GM18526 (cell line): ENCODE measurements around the gene A3GALT2.

ENCODE experiments used
- POLR2A ChIP-seq: IDR thresholded peaks from 3 replicates; pipeline ENCODE4 v1.6.1; 2011; ENCODE audit not compliant: insufficient read length; ENCODE audit errors: extremely low read depth

The A3GALT2 gene

GRCh38 chr1:33343539-33343938, 22.6 kb upstream of the A3GALT2 start:
- TF ChIP-seq POLR2A, result no peak

- TF ChIP-seq POLR2A, result no peak
Measured at GRCh38 chr1:33342041-33342723, 21.3 kb upstream of the A3GALT2 start.

- TF ChIP-seq POLR2A, result no peak
Measured at GRCh38 chr1:33341190-33341589, 20.3 kb upstream of the A3GALT2 start.

- TF ChIP-seq POLR2A, result no peak
Measured at GRCh38 chr1:33339413-33339812, 18.5 kb upstream of the A3GALT2 start.

- TF ChIP-seq POLR2A, result no peak
Measured at GRCh38 chr1:33338440-33339211, 17.7 kb upstream of the A3GALT2 start.

- TF ChIP-seq POLR2A, result no peak
Measured at GRCh38 chr1:33338048-33338439, 17.1 kb upstream of the A3GALT2 start.

GRCh38 chr1:33337441-33337840, 16.5 kb upstream of the A3GALT2 start:
- TF ChIP-seq POLR2A, result no peak

GRCh38 chr1:33336580-33336979, 15.7 kb upstream of the A3GALT2 start:
- TF ChIP-seq POLR2A, result no peak

GRCh38 chr1:33335020-33335419, 14.1 kb upstream of the A3GALT2 start:
- TF ChIP-seq POLR2A, result no peak

- no peak for TF ChIP-seq POLR2A
Measured at GRCh38 chr1:33334081-33334552, 13.2 kb upstream of the A3GALT2 start.

GRCh38 chr1:33332881-33333280, 12.0 kb upstream of the A3GALT2 start:
- no peak for TF ChIP-seq POLR2A

- TF ChIP-seq POLR2A, result no peak
Measured at GRCh38 chr1:33332357-33332789, 11.5 kb upstream of the A3GALT2 start.

- no peak for TF ChIP-seq POLR2A
Measured at GRCh38 chr1:33331444-33332356, 10.8 kb upstream of the A3GALT2 start.

GRCh38 chr1:33330906-33331305, 10.0 kb upstream of the A3GALT2 start:
- TF ChIP-seq POLR2A, result no peak

GRCh38 chr1:33330361-33330890, 9.5 kb upstream of the A3GALT2 start:
- TF ChIP-seq POLR2A, result no peak
